ENCODE measurements around the gene KCTD11.

DNA sequence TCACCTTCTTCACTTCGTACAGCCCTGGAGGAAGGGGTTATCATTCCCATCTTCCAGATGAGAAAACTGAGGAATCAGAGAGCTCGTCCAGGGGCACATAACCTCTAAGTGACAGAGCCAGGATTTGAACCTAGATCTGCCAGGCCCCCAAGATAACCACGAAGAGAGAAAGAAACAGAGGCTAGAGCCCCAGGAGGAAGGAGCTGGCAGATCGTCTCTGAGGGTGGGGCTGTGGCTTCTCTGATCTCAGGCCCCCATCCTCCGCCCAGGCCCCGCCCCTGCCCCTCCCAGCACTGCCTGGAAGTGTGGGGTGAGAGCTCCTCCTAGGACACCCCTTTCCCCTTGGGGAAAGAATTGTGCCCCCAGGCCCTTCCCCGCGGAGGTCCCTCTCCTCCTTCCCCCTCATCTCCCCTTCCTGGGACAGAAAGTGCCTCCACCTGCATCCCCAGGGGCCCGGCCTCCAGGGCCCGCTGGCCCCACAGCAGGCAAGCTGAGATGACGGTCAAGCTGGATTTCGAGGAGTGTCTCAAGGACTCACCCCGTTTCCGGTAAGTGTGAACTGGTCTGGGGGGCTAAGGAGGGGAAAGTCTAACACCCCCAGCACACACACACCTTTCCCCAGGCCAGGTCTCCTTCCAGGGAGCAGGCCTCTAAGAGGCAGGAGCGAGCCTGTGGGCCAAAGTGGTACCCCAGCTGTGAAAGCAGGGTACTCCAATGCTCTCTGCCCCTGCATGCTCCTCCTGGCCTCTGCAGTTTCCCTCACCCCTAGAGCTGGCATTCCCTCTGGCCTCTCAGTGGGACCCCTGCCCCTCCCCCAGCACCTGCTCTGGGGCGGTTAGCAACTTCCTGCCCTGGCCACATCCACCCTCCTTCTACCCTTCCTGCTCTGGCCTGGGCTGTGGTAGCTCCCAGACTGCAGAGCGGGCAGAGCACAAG, 15.5 kb upstream of the KCTD11 start, which contains the start of gene ACAP1:
- TF ChIP-seq, protein P1, sequence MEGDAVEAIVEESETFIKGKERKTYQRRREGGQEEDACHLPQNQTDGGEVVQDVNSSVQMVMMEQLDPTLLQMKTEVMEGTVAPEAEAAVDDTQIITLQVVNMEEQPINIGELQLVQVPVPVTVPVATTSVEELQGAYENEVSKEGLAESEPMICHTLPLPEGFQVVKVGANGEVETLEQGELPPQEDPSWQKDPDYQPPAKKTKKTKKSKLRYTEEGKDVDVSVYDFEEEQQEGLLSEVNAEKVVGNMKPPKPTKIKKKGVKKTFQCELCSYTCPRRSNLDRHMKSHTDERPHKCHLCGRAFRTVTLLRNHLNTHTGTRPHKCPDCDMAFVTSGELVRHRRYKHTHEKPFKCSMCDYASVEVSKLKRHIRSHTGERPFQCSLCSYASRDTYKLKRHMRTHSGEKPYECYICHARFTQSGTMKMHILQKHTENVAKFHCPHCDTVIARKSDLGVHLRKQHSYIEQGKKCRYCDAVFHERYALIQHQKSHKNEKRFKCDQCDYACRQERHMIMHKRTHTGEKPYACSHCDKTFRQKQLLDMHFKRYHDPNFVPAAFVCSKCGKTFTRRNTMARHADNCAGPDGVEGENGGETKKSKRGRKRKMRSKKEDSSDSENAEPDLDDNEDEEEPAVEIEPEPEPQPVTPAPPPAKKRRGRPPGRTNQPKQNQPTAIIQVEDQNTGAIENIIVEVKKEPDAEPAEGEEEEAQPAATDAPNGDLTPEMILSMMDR (IDR thresholded peaks at IDR 0.05; ENCODE audit: low read depth, low read length), result no peak; the same call in 1 of the 2 replicates
- TF ChIP-seq EZH2phosphoT487 (IDR thresholded peaks at IDR 0.05; ENCODE audit: low read depth), result no peak
